Spinal cord (tissue), 10 donors: ENCODE data around the gene ACADVL. TPM values are rescaled to one million over a fixed set of nuclear protein-coding genes. Genes with fewer than 3 reads are reported as not detected.
A peak's percentile ranks its signal among the peaks of the same experiment; 100 is the strongest.

Experiments used
- DNase-seq, 6 donors: peaks; one replicate each; pipeline versions ENCODE4 v3.0.0 to v3.0.0-alpha.2; 2013 to 2015; ENCODE audit warnings: low spot score in 6 of 6, low read depth in 4 of 6
- H3K27ac ChIP-seq: one replicate; pipeline ENCODE4 v1.5.1; 2013; ENCODE audit warnings: low read depth, low read length, control low read depth
- H3K27me3 ChIP-seq: one replicate; pipeline ENCODE4 v1.6.1; 2013; ENCODE audit warnings: low read length; ENCODE audit not compliant: control insufficient read depth, insufficient read depth
- H3K36me3 ChIP-seq: one replicate; pipeline ENCODE4 v1.6.1; 2013; ENCODE audit warnings: low read length; ENCODE audit not compliant: control insufficient read depth, insufficient read depth
- H3K4me1 ChIP-seq: one replicate; pipeline ENCODE4 v1.6.1; 2013; ENCODE audit warnings: low read length; ENCODE audit not compliant: control insufficient read depth, insufficient read depth
- H3K4me3 ChIP-seq: one replicate; pipeline ENCODE4 v1.5.1; 2013; ENCODE audit warnings: low read depth, low read length, control low read depth
- H3K9me3 ChIP-seq: one replicate; pipeline ENCODE4 v1.6.1; 2013; ENCODE audit warnings: low read length; ENCODE audit not compliant: control insufficient read depth, insufficient read depth
- WGBS: methylation state at CpG from one replicate; pipeline ENCODE4 v1.1.5; 2013; ENCODE audit warnings: missing lambda C conversion rate; ENCODE audit not compliant: insufficient coverage; 5-methylcytosine and 5-hydroxymethylcytosine counted together
- polyA plus RNA-seq, 2 donors: library from polyadenylated mRNA; unstranded; fragments of 120-200 nt; gene quantifications; one replicate each; pipeline ENCODE4 v1.2.1, GENCODE V29; 2013; ENCODE audit not compliant: insufficient read length in 2 of 2
- total RNA-seq, 2 donors: library from RNA; depleted of rRNA in 1 of 2; stranded (reverse); fragments of 120-200 nt in 1 of 2; fragments of >200 nt in 1 of 2; gene quantifications; one replicate each; pipeline versions ENCODE4 v1.2.3 to v1.2.4, GENCODE V29; 2013 to 2014
- donor health status: healthy.

The ACADVL gene
- total and polyA plus RNA-seq, 4 donors: 131 to 478 (median 418) TPM

DNA sequence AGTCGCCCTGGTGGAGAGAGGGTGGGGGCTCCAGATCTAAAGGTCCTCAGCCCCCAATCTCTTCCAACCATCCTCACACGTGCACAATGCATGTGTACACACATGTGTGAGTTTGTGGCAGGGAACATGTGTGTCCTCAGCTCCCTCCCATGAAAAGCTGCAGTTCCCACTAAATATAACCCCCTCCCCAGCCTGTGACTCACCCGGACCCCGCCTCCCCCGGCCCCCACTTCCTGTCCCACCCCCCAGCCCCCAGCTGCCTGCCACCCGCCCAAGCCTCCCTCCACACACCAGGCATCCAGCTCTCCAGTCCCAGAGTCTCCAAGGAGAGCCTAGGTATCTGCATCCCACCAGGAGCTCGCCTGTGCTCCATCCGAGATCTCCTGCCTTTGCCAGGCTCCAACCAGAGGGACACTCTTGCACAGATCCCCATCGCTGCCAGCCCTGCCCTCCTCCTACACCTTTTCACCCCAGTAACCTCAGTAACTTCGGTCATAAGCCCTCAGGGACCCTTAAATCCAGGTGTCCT, 4.0 kb upstream of the ACADVL start:
- H3K4me1 ChIP-seq: peaks cover 87% of the 10 kb centered on the region
- H3K4me3 ChIP-seq: peak overlapping the region; percentile 72
- H3K27me3 ChIP-seq: no peaks in the 10 kb centered on the region
- 8% methylated on average over 4 of the region's 10 CpGs for WGBS
- H3K27ac ChIP-seq: peak overlapping the region; percentile 99
- peaks cover 3% of the 10 kb centered on the region for H3K36me3 ChIP-seq
- DNase-seq: no peak
- H3K9me3 ChIP-seq: no peaks in the 10 kb centered on the region

- peak overlapping the region; percentile 78 for H3K27ac ChIP-seq
- H3K27me3 ChIP-seq: no peaks in the 10 kb centered on the region
- H3K9me3 ChIP-seq: no peaks in the 10 kb centered on the region
- no peak for DNase-seq
- peaks cover 11% of the 10 kb centered on the region for H3K36me3 ChIP-seq
- H3K4me3 ChIP-seq: peak overlapping the region; percentile 49
- H3K4me1 ChIP-seq: peaks cover 89% of the 10 kb centered on the region
- 10% methylated on average over 7 of the region's 7 CpGs for WGBS
These were observed 3.3 kb upstream of the ACADVL start for GRCh38 chr17:7216242-7217112.

- Histone ChIP-seq H3K36me3 (peaks cover 20% of the 10 kb centered on the region), H3K27ac (peak overlapping the region; percentile 88), H3K4me1 (peaks cover 91% of the 10 kb centered on the region), H3K4me3 (peak overlapping the region; percentile 60), H3K27me3 (no peaks in the 10 kb centered on the region), H3K9me3 (no peaks in the 10 kb centered on the region)
- 0% methylated on average over 13 of the region's 32 CpGs for WGBS
- peak in 3 of 6 donors; percentile 81 to 96 (median 95) for DNase-seq
These were observed 2.4 kb upstream of the ACADVL start for GRCh38 chr17:7217113-7217987.

DNA sequence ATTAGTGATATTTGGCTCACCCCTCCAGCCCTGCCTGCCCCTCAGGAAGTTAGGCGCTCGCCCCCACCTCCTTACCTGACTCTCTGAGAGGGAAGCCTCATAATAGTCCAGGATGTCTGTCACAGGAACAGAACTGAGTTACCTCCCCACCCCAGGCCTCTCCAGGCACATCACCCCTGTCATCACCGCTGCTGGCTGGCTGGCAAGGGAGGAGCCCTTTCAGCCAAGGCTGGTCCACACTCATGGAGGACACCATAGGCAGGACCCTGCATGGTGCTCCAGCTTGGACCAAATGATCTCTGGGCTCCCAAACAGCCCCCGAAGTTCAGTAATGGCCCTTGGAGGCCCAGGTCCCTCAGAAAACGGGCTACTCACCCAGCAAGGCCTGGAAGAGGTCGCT, 1.6 kb upstream of the ACADVL start:
- H3K4me3 ChIP-seq: peak overlapping the region; percentile 60
- peaks cover 84% of the 10 kb centered on the region for H3K4me1 ChIP-seq
- no peaks in the 10 kb centered on the region for H3K9me3 ChIP-seq
- peaks cover 28% of the 10 kb centered on the region for H3K36me3 ChIP-seq
- DNase-seq: no peak
- H3K27ac ChIP-seq: peak overlapping the region; percentile 88
- no peaks in the 10 kb centered on the region for H3K27me3 ChIP-seq
- WGBS: 57% methylated on average over 6 of the region's 6 CpGs

- H3K27ac ChIP-seq: peak overlapping the region; percentile 88
- H3K4me3 ChIP-seq: no peak overlapping the region
- H3K9me3 ChIP-seq: no peaks in the 10 kb centered on the region
- 84% methylated on average over 5 of the region's 6 CpGs for WGBS
- H3K27me3 ChIP-seq: no peaks in the 10 kb centered on the region
- DNase-seq: no peak
- H3K36me3 ChIP-seq: peaks cover 34% of the 10 kb centered on the region
- H3K4me1 ChIP-seq: peaks cover 78% of the 10 kb centered on the region
These were observed 980 bp upstream of the ACADVL start for GRCh38 chr17:7218758-7219157.

GRCh38 chr17:7219229-7219811, 418 bp upstream of the ACADVL start:
- H3K4me1 ChIP-seq: peaks cover 72% of the 10 kb centered on the region
- no peak for DNase-seq
- peak overlapping the region; percentile 69 for H3K4me3 ChIP-seq
- H3K36me3 ChIP-seq: peaks cover 39% of the 10 kb centered on the region
- peak overlapping the region; percentile 78 for H3K27ac ChIP-seq
- WGBS: 43% methylated on average over 6 of the region's 12 CpGs
- H3K9me3 ChIP-seq: no peaks in the 10 kb centered on the region
- H3K27me3 ChIP-seq: no peaks in the 10 kb centered on the region

DNA sequence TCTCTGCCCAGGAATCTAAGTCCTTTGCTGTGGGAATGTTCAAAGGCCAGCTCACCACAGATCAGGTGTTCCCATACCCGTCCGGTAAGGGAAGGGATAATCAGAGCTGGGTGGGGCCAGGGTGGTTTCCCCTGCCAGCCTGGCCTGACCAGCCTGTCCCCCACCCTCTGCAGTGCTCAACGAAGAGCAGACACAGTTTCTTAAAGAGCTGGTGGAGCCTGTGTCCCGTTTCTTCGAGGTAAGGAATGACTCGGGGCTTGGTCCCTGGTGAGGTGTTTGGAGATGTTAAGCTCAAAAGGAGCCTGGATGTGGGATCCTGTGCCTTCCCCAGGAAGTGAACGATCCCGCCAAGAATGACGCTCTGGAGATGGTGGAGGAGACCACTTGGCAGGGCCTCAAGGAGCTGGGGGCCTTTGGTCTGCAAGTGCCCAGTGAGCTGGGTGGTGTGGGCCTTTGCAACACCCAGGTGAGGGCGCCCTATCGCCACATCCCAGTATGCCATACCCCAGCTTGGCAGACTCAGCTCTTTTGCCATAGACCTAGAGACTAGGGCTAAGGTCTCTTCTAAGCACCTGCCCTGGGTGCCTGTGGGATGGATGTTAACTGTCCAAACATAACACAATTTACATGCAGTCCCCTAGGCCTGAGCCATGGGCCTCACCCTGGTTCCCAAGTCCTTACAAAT, 997 bp downstream of the ACADVL start:
- Histone ChIP-seq H3K27me3 (no peaks in the 10 kb centered on the region), H3K9me3 (no peaks in the 10 kb centered on the region), H3K27ac (peak overlapping the region; percentile 78), H3K4me3 (peak overlapping the region; percentile 69), H3K4me1 (peaks cover 62% of the 10 kb centered on the region), H3K36me3 (peaks cover 53% of the 10 kb centered on the region)
- WGBS: 59% methylated on average over 7 of the region's 11 CpGs
- peak in 1 of 6 donors; percentile 44 for DNase-seq

DNA sequence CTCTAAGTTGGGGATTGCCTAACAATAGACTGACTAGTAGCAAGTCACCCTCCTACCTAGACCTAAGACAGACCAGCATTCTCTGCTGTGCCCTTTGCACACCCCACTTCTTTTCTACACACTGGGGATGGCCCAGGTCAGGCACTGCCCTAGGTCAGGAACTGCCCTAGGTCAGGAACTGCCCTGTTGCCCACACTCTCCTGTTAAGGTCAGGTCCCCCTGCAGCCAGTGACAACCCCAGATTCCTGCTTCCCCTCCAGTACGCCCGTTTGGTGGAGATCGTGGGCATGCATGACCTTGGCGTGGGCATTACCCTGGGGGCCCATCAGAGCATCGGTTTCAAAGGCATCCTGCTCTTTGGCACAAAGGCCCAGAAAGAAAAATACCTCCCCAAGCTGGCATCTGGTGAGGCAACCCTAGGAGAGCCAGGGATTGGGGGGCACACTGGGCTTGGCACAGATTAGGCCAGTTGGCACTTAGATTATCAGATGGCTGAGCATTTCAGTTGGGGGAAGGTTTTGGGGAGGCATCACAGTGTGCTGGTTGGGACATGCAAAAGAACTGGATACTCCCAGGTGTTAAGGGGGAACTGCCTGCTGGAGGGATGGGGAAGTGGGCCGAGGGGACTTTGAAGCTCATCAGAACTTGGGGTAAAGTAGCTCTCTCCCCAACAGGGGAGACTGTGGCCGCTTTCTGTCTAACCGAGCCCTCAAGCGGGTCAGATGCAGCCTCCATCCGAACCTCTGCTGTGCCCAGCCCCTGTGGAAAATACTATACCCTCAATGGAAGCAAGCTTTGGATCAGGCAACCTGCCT, 1.7 kb downstream of the ACADVL start:
- DNase-seq: no peak
- H3K4me1 ChIP-seq: peaks cover 55% of the 10 kb centered on the region
- H3K27ac ChIP-seq: no peak overlapping the region
- 79% methylated on average over 7 of the region's 10 CpGs for WGBS
- H3K36me3 ChIP-seq: peaks cover 61% of the 10 kb centered on the region
- H3K9me3 ChIP-seq: no peaks in the 10 kb centered on the region
- H3K27me3 ChIP-seq: no peaks in the 10 kb centered on the region
- H3K4me3 ChIP-seq: peak overlapping the region; percentile 69
